ENCODE data around the gene ZMAT2.

The ZMAT2 gene

DNA sequence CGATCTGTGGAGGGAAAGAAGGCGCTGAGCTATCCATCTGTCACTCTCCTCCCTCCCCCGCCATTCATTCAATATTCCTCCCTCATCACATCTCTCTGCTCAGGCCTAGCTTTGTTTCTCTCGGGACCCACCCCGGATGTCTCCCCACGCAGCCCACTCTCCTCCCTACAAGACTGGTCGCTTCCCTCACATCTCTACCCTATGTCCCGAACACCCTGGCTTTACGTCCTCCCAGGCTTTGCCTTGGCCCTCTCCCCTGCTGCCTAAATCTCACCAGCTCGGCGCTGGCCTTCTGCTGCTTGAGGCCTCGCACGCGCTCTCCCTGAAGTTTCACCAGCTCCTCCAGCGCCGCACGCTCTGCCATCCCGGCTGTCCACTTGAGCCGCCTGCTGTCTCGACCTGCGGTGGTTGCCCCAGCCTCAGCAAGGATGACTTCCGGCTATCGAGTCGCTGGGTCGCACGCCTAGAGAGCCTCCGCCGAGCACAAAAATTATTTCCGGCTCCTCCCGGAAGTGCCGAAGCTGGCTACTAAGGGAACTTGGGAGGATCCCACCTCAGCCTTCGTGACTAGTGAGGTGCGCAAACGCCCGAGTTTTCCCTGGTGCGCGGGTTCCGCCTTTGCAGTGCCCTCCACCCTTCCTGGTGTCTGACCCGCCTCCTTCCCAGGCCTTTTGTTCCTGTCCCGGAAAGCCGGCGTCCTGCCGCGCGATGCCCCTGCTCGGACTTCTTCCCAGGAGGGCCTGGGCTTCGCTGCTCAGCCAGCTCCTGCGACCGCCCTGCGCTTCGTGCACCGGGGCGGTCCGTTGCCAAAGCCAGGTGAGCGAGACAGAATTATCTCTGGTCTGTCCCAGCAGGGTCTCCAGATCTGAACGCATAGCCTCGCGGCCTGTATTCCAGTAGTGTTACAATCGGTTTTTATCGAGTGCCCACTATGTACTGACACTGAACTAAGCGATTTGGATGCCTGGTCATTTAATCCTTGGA lies 9.0 kb upstream of the ZMAT2 start, which contains the start of the genes HARS1 and HARS2 (continued):
- peak; percentile 97 for TF ChIP-seq ZNF335 (tag by site-specific recombination; conservative IDR thresholded peaks at IDR 0.05)
- peak; percentile 99 for TF ChIP-seq ZNF600 (tag by site-specific recombination; IDR thresholded peaks at IDR 0.05)
- TF ChIP-seq ZNF394 (tag by site-specific recombination; IDR thresholded peaks at IDR 0.05; ENCODE audit: borderline replicate concordance) = peak; percentile 88
- no peak for TF ChIP-seq BCL11B (tag by site-specific recombination; IDR thresholded peaks at IDR 0.05; ENCODE audit: low read depth)
- TF ChIP-seq ZNF157 (tag by site-specific recombination; IDR thresholded peaks at IDR 0.05) = no peak
- peak; percentile 82 for TF ChIP-seq KLF16 (tag by site-specific recombination; IDR thresholded peaks at IDR 0.05)
- peak; percentile 94 for TF ChIP-seq SP2 (tag by site-specific recombination; IDR thresholded peaks at IDR 0.05)
- peak; percentile 81 for TF ChIP-seq SP3 (tag by site-specific recombination; IDR thresholded peaks at IDR 0.05)
- peak; percentile 61; the same call in 1 of the 2 replicates for TF ChIP-seq PBX3 (CRISPR knock-in tag; IDR thresholded peaks at IDR 0.05)
- TF ChIP-seq ZNF10 (tag by site-specific recombination; IDR thresholded peaks at IDR 0.05) = no peak; the same call in 1 of the 2 replicates
- peak; percentile 81 for TF ChIP-seq ZFP69B (tag by site-specific recombination; IDR thresholded peaks at IDR 0.05)
- peak; percentile 81; the same call in 1 of the 2 replicates for TF ChIP-seq ZBTB6 (tag by site-specific recombination; IDR thresholded peaks at IDR 0.05)
- peak; percentile 77; the same call in 1 of the 2 replicates for TF ChIP-seq KLF17 (tag by site-specific recombination; IDR thresholded peaks at IDR 0.05)
- TF ChIP-seq SALL2 (tag by site-specific recombination; IDR thresholded peaks at IDR 0.05; ENCODE audit: borderline replicate concordance) = no peak
- TF ChIP-seq REPIN1 (tag by site-specific recombination; IDR thresholded peaks at IDR 0.05; ENCODE audit: low read depth) = peak; percentile 46; the same call in 1 of the 2 replicates
- no peak for TF ChIP-seq PRDM6 (tag by site-specific recombination; IDR thresholded peaks at IDR 0.05)
- peak; percentile 94 for TF ChIP-seq ZFHX2 (tag by site-specific recombination; conservative IDR thresholded peaks at IDR 0.05)
- TF ChIP-seq ZNF518A (tag by site-specific recombination; conservative IDR thresholded peaks at IDR 0.05; ENCODE audit: low read depth) = peak; percentile 97
- TF ChIP-seq, protein P1, sequence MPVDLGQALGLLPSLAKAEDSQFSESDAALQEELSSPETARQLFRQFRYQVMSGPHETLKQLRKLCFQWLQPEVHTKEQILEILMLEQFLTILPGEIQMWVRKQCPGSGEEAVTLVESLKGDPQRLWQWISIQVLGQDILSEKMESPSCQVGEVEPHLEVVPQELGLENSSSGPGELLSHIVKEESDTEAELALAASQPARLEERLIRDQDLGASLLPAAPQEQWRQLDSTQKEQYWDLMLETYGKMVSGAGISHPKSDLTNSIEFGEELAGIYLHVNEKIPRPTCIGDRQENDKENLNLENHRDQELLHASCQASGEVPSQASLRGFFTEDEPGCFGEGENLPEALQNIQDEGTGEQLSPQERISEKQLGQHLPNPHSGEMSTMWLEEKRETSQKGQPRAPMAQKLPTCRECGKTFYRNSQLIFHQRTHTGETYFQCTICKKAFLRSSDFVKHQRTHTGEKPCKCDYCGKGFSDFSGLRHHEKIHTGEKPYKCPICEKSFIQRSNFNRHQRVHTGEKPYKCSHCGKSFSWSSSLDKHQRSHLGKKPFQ (tag by site-specific recombination; IDR thresholded peaks at IDR 0.05) = peak; percentile 31; the same call in 1 of the 2 replicates
- TF ChIP-seq ZNF248 (tag by site-specific recombination; IDR thresholded peaks at IDR 0.05) = no peak
- peak; percentile 41; the same call in 1 of the 2 replicates for TF ChIP-seq ZSCAN23 (tag by site-specific recombination; IDR thresholded peaks at IDR 0.05)
- TF ChIP-seq ZBTB8A (tag by site-specific recombination; IDR thresholded peaks at IDR 0.05) = peak; percentile 88
- no peak for TF ChIP-seq ZNF223 (tag by site-specific recombination; IDR thresholded peaks at IDR 0.05)
- no peak for TF ChIP-seq ZSCAN18 (tag by site-specific recombination; IDR thresholded peaks at IDR 0.05)
- peak; percentile 88; the same call in 1 of the 2 replicates for TF ChIP-seq ZNF561 (tag by site-specific recombination; IDR thresholded peaks at IDR 0.05; ENCODE audit: borderline replicate concordance)

Data from HEK293 (cell line).